GM12878 (cell line): ENCODE data around the gene MMP12. TPM values are rescaled to one million over a fixed set of nuclear protein-coding genes. Genes with fewer than 3 reads are reported as not detected.

Experiments
- ATAC-seq: fragments of 200-7000 bp; cut with Tn5 transposase; 3 replicates; pipeline ENCODE4 v1.9.1; 2020; ENCODE audit warnings: mild to moderate bottlenecking, moderate library complexity
- BruUV-seq: library from RNA; stranded (reverse); fragments of 400-500 nt; replicated peaks from 2 replicates; lab custom pipeline; 2021; lab: Mats Ljungman, UMichigan
- CTCF ChIA-PET: fragments of 300-600 bp; sonication (Branson Sonifier 250); formaldehyde crosslinking; extraction: SDS; loops from one replicate; lab custom pipeline; 2021; ENCODE audit warnings: inconsistent platforms; lab: Yijun Ruan, JAX
- POLR2A ChIA-PET: fragments of 350-600 bp; formaldehyde crosslinking; extraction: SDS; loops from one replicate; lab custom pipeline; 2021; ENCODE audit warnings: inconsistent platforms; lab: Charles Lee
- RAD21 ChIA-PET: fragments of 300-600 bp; sonication (Branson Sonifier 250); formaldehyde crosslinking; loops from one replicate; lab custom pipeline; 2023; ENCODE audit warnings: antibody characterized with exemption; ENCODE audit not compliant: unreplicated experiment; lab: Charles Lee
- SMC1A ChIA-PET: fragments of 300-600 bp; sonication (Branson Sonifier 250); formaldehyde crosslinking; loops from one replicate; lab custom pipeline; 2023; ENCODE audit not compliant: unreplicated experiment, uncharacterized antibody; lab: Charles Lee
- DNase-seq: peaks from one replicate; pipeline ENCODE4 v3.0.0-alpha.2; 2011; ENCODE audit warnings: low read depth, low spot score
- FAIRE-seq: peaks from 3 replicates; lab custom pipeline; 2011; peaks lifted over from hg19 to GRCh38; lab: Jason Lieb, UNC
- H2AFZ ChIP-seq: 2 replicates; pipeline ENCODE4 v1.6.0; 2011; ENCODE audit warnings: low read depth, low read length, control low read depth; ENCODE audit not compliant: control insufficient read depth
- H3K27ac ChIP-seq: 2 replicates; pipeline ENCODE4 v1.5.1; 2011; ENCODE audit warnings: control low read depth; ENCODE audit not compliant: control insufficient read depth, insufficient read depth
- H3K27me3 ChIP-seq, 2 experiments: replicated peaks in 1 of 2; 2 replicates each; pipeline versions ENCODE4 v1.6.0 to v1.6.1; 2011; ENCODE audit warnings: low read length in 1 of 2; ENCODE audit not compliant: control insufficient read depth in 2 of 2, insufficient read depth in 2 of 2
- H3K36me3 ChIP-seq, 2 experiments: 2 replicates each; pipeline ENCODE4 v1.5.1; 2011; ENCODE audit warnings: low read length in 1 of 2; ENCODE audit not compliant: control insufficient read depth in 2 of 2, insufficient read depth in 2 of 2
- H3K4me1 ChIP-seq: 2 replicates; pipeline ENCODE4 v1.6.1; 2011; ENCODE audit warnings: mild to moderate bottlenecking, low read length, moderate library complexity, mixed read lengths; ENCODE audit not compliant: control insufficient read depth, insufficient read depth
- H3K4me2 ChIP-seq: 2 replicates; pipeline ENCODE4 v1.6.0; 2011; ENCODE audit warnings: control low read depth; ENCODE audit not compliant: control insufficient read depth, insufficient read depth
- H3K4me3 ChIP-seq: fragments of 200-600 bp; sonication (generic); 2 replicates; pipeline ENCODE4 v1.5.1; 2016
- H3K79me2 ChIP-seq: 2 replicates; pipeline ENCODE4 v1.6.0; 2011; ENCODE audit warnings: low read length; ENCODE audit not compliant: control insufficient read depth, insufficient read depth
- H3K9ac ChIP-seq: 2 replicates; pipeline ENCODE4 v1.8.0; 2011; ENCODE audit warnings: low read length, control low read depth, mixed read lengths; ENCODE audit not compliant: control insufficient read depth, insufficient read depth
- H3K9me3 ChIP-seq: replicated peaks from 3 replicates; pipeline ENCODE4 v1.5.1; 2011; ENCODE audit warnings: mild to moderate bottlenecking, low read length; ENCODE audit not compliant: control insufficient read depth, insufficient read depth
- H4K20me1 ChIP-seq: 2 replicates; pipeline ENCODE4 v1.6.0; 2011; ENCODE audit not compliant: control insufficient read depth, insufficient read depth
- BACH1 ChIP-seq: fragments of 450-650 bp; IDR thresholded peaks from 2 replicates; pipeline ENCODE4 v1.6.1; 2017; ENCODE audit warnings: mild to moderate bottlenecking, borderline replicate concordance
- CUX1 ChIP-seq: IDR thresholded peaks from 2 replicates; pipeline ENCODE4 v1.6.1; 2012; ENCODE audit warnings: improper control_type of control experiment, low read depth, low read length; ENCODE audit not compliant: insufficient replicate concordance
- ETV6 ChIP-seq, 2 experiments: fragments of 450-650 bp in 1 of 2; IDR thresholded peaks in 1 of 2; conservative IDR thresholded peaks in 1 of 2; 2 replicates each; pipeline ENCODE4 v1.6.1; 2014; ENCODE audit warnings: antibody characterized with exemption in 1 of 2, borderline replicate concordance in 1 of 2, low read depth in 1 of 2, mild to moderate bottlenecking in 1 of 2, moderate library complexity in 1 of 2
- HDAC6 ChIP-seq: fragments of 200-600 bp; sonication (generic); IDR thresholded peaks from one replicate; pipeline ENCODE4 v1.8.0; 2017; ENCODE audit warnings: antibody characterized with exemption; ENCODE audit not compliant: unreplicated experiment
- MYB ChIP-seq: fragments of 150-350 bp; IDR thresholded peaks from 2 replicates; pipeline ENCODE4 v1.6.1; 2014; ENCODE audit warnings: mild to moderate bottlenecking, low read depth, low read length, borderline replicate concordance
- PAX8 ChIP-seq: fragments of 450-650 bp; IDR thresholded peaks from 2 replicates; pipeline ENCODE4 v1.6.1; 2017; ENCODE audit warnings: mild to moderate bottlenecking, moderate library complexity
- POLR2A ChIP-seq: IDR thresholded peaks from 2 replicates; pipeline ENCODE4 v1.6.1; 2011; ENCODE audit warnings: low read depth, mild to moderate bottlenecking, low read length
- POLR2AphosphoS2 ChIP-seq: IDR thresholded peaks from 2 replicates; pipeline ENCODE4 v1.6.1; 2011; ENCODE audit warnings: low read depth, mild to moderate bottlenecking, low read length, improper control_type of control experiment, moderate library complexity
- TAF1 ChIP-seq: IDR thresholded peaks from 2 replicates; pipeline ENCODE4 v1.6.1; 2011; ENCODE audit warnings: mild to moderate bottlenecking, low read depth, low read length, borderline replicate concordance
- ZBTB40 ChIP-seq: fragments of 450-650 bp; IDR thresholded peaks from 2 replicates; pipeline ENCODE4 v1.6.1; 2016; ENCODE audit warnings: mild to moderate bottlenecking, moderate library complexity, borderline replicate concordance
- WGBS: methylation state at CpG from one replicate; pipeline ENCODE4 v1.1.6; 2016; ENCODE audit warnings: low lambda C conversion rate; ENCODE audit not compliant: insufficient replicate concordance, insufficient coverage; ENCODE audit errors: missing lambda C conversion rate; 5-methylcytosine and 5-hydroxymethylcytosine counted together
- in situ Hi-C: fragments of 300-500 bp; cut with MboI; formaldehyde crosslinking; loops from 9 replicates; pipeline ENCODE4 v1.14.3; 2018; ENCODE audit warnings: mixed read lengths
- intact Hi-C: fragments of 100-400 bp; cut with micrococcal nuclease; formaldehyde crosslinking; loops from one replicate; pipeline ENCODE4 v1.14.2; 2022; ENCODE audit not compliant: unreplicated experiment
- polyA plus RNA-seq, 11 experiments: library from polyadenylated mRNA; depleted of rRNA in 4 of 11; unstranded in 6 of 11; stranded (reverse) in 5 of 11; fragments of >200 nt; fragmentation: Nextera tagmentation in 4 of 11; fragmentation: Illumina TruSeq in 1 of 11; extraction: Ambion mirVana in 4 of 11; extraction: Trizol in 1 of 11; gene quantifications; 1 replicate in 1 of 11; 2 replicates in 10 of 11; pipeline versions ENCODE4 v1.2.1 to v1.2.3, GENCODE V29; 2011 to 2016; ENCODE audit warnings: inconsistent platforms in 2 of 11, missing spikeins in 2 of 11, low read depth in 1 of 11
- total RNA-seq, 4 experiments: library from RNA; depleted of rRNA in 3 of 4; stranded (reverse); fragments of >200 nt in 3 of 4; fragmentation: Illumina TruSeq in 1 of 4; extraction: Trizol in 1 of 4; gene quantifications; 2 replicates each; pipeline versions ENCODE4 v1.2.1 to v1.2.3, GENCODE V29; 2013 to 2021

MMP12 gene
- total and polyA plus RNA-seq, 10 of the 15 experiments (the other 5 are each of a cell fraction or from before 2014, with no cell fraction given), result 0.14 TPM; not detected in 9

GRCh38 chr11:102849311-102849710 is 25.5 kb downstream of the MMP12 start:
- TF ChIP-seq ETV6 (conservative IDR thresholded peaks at IDR 0.05 in 1 of 2, IDR thresholded peaks at IDR 0.05 in 1 of 2; ENCODE audit: borderline replicate concordance in 1 of 2, low read depth in 1 of 2) (no peak), POLR2A (no peak), ZBTB40 (no peak), PAX8 (no peak), CUX1 (no peak), HDAC6 (no peak), TAF1 (no peak), BACH1 (no peak), MYB (no peak), POLR2AphosphoS2 (no peak)

More at GRCh38 chr11:102849311-102849710, 25.5 kb downstream of the MMP12 start:
- H3K27ac ChIP-seq, result no peak overlapping the region
- no peaks in the 10 kb centered on the region; a peak in 1 of 4 replicates for H3K27me3 ChIP-seq
- CTCF ChIA-PET, result no interaction called here
- RAD21 ChIA-PET, result no interaction called here
- no peak overlapping the region for H3K4me2 ChIP-seq
- H3K4me3 ChIP-seq, result no peak overlapping the region
- WGBS, result 0% methylated on average over 1 of the region's 1 CpG
- H3K4me1 ChIP-seq, result no peaks in the 10 kb centered on the region
- no TSS peak for BruUV-seq
- SMC1A ChIA-PET, result interaction anchor here (1.1 kb wide), 1 partner anchor 16 kb away, joined by 3 read pairs; no protein-coding TSS in a partner anchor
- no peak for FAIRE-seq
- H3K9me3 ChIP-seq, result no peaks in the 10 kb centered on the region
- POLR2A ChIA-PET, result no interaction called here
- in situ Hi-C loops (no loop called here), intact Hi-C loops (no loop called here)
- H3K79me2 ChIP-seq, result no peaks in the 10 kb centered on the region
- no peaks in the 10 kb centered on the region for H4K20me1 ChIP-seq
- H3K36me3 ChIP-seq, result no peaks in the 10 kb centered on the region
- H2AFZ ChIP-seq, result no peak overlapping the region
- no peak for ATAC-seq
- DNase-seq, result no peak
- H3K9ac ChIP-seq, result no peak overlapping the region
